ENCODE results near the gene GOLM1. TPM values are rescaled to one million over a fixed set of nuclear protein-coding genes. Genes with fewer than 3 reads are reported as not detected.
"Not testable (repeated sequence)": the region's sequence is repeated elsewhere in the genome, so short reads cannot be mapped to it uniquely, and the experiment has no call there.

The GOLM1 gene
- total and polyA plus RNA-seq, 2 donors (not counting 3 experiments of a cell fraction or from before 2014, with no cell fraction given) = 49.8 to 108 TPM

GRCh38 chr9:86048018-86048742 is 51.2 kb downstream of the GOLM1 start:
- POLR2A ChIA-PET; CTCF ChIA-PET; dilution Hi-C loops (cut with MboI; ENCODE audit: extremely low pct_ligation_motif_present, low sequenced_read_pairs); H3K4me2 ChIP-seq (ENCODE audit: insufficient read depth, low read length); H3K27ac ChIP-seq (ENCODE audit: insufficient read depth, low read depth, low read length); H3K9ac ChIP-seq (replicated peaks; ENCODE audit: extremely low read depth, insufficient read depth, low read length); H3K9me3 ChIP-seq (replicated peaks; ENCODE audit: control insufficient read depth, insufficient read depth, low read length); H3K4me3 ChIP-seq (replicated peaks in 1 of 3; ENCODE audit: insufficient read depth in 1 of 3, low read depth in 1 of 3, low read length in 3 of 3); H3K4me1 ChIP-seq (ENCODE audit: control insufficient read depth, extremely low read depth, insufficient read depth, low read length); FAIRE-seq; BruUV-seq (replicated peaks); H3K27me3 ChIP-seq (ENCODE audit: control insufficient read depth in 2 of 2, insufficient read depth in 2 of 2, low read length in 2 of 2); intact Hi-C loops (cut with micrococcal nuclease); H3K36me3 ChIP-seq (ENCODE audit: control insufficient read depth in 2 of 2, extremely low read depth in 1 of 2, insufficient read depth in 2 of 2, low read length in 2 of 2); H2AFZ ChIP-seq (ENCODE audit: low read depth, low read length); H3K9me1 ChIP-seq (replicated peaks; ENCODE audit: control insufficient read depth, extremely low read depth, insufficient read depth, low read length); H3K79me2 ChIP-seq (ENCODE audit: control insufficient read depth, insufficient read depth, low read length); H4K20me1 ChIP-seq (replicated peaks; ENCODE audit: control insufficient read depth, extremely low read depth, insufficient read depth, low read length); DNase-seq (ENCODE audit: low read depth, low spot score): not testable (repeated sequence)

DNA sequence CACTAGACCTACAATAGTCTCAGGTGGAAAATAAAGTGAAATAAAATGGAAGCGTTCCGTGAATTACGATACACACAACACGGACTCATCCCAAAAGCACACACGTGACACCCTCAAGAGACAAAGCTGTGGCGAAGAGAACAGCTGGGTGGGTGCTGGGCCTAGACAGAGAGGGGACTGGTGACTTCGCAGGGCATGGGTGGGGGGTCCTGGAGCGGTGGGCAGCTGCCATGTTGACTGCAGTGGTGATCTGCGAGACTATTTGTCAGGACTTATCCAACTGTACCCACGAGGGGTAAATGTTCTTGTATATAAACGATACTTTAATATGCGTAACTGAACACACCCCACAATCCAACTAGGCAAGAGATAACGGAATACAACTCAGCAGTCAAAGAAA is 52.0 kb downstream of the GOLM1 start:
- Histone ChIP-seq H3K36me3 (ENCODE audit: control insufficient read depth in 2 of 2, extremely low read depth in 1 of 2, insufficient read depth in 2 of 2, low read length in 2 of 2) (no peaks in the 10 kb centered on the region), H3K27ac (ENCODE audit: insufficient read depth, low read depth, low read length) (no peak overlapping the region), H4K20me1 (replicated peaks; ENCODE audit: control insufficient read depth, extremely low read depth, insufficient read depth, low read length) (no peaks in the 10 kb centered on the region), H3K79me2 (ENCODE audit: control insufficient read depth, insufficient read depth, low read length) (no peaks in the 10 kb centered on the region), H3K9me1 (replicated peaks; ENCODE audit: control insufficient read depth, extremely low read depth, insufficient read depth, low read length) (no peaks in the 10 kb centered on the region), H3K9me3 (replicated peaks; ENCODE audit: control insufficient read depth, insufficient read depth, low read length) (no peaks in the 10 kb centered on the region), H3K27me3 (ENCODE audit: control insufficient read depth in 2 of 2, insufficient read depth in 2 of 2, low read length in 2 of 2) (no peaks in the 10 kb centered on the region), H2AFZ (ENCODE audit: low read depth, low read length) (no peak overlapping the region), H3K4me2 (ENCODE audit: insufficient read depth, low read length) (no peak overlapping the region), H3K4me3 (replicated peaks in 1 of 3; ENCODE audit: insufficient read depth in 1 of 3, low read depth in 1 of 3, low read length in 3 of 3) (no peak overlapping the region), H3K9ac (replicated peaks; ENCODE audit: extremely low read depth, insufficient read depth, low read length) (no peak overlapping the region), H3K4me1 (ENCODE audit: control insufficient read depth, extremely low read depth, insufficient read depth, low read length) (no peaks in the 10 kb centered on the region)
- DNase-seq (ENCODE audit: low read depth, low spot score) = no peak
- no peak for FAIRE-seq
- POLR2A ChIA-PET = no interaction called here
- no TSS peak for BruUV-seq (replicated peaks)
- CTCF ChIA-PET = no interaction called here
- TF ChIP-seq POLR2AphosphoS5 (IDR thresholded peaks at IDR 0.05; ENCODE audit: insufficient read depth, low read depth, low read length) (no peak), GATA2 (IDR thresholded peaks at IDR 0.05; ENCODE audit: insufficient read depth, insufficient read length, low read depth, low read length) (no peak), CTCF (IDR thresholded peaks at IDR 0.05; ENCODE audit: extremely low read depth in 1 of 2, insufficient read depth in 1 of 2, low read depth in 1 of 2, low read length in 2 of 2) (no peak), EZH2 (IDR thresholded peaks at IDR 0.05; ENCODE audit: borderline replicate concordance, low read depth, low read length, severe bottlenecking) (no peak), MYC (IDR thresholded peaks at IDR 0.05; ENCODE audit: low read depth, low read length) (no peak), FOS (IDR thresholded peaks at IDR 0.05; ENCODE audit: borderline replicate concordance, insufficient read depth, low read length) (no peak), JUN (IDR thresholded peaks at IDR 0.05; ENCODE audit: borderline replicate concordance, insufficient read depth, insufficient read length, low read depth) (no peak), POLR2A (IDR thresholded peaks at IDR 0.05; ENCODE audit: low read depth, low read length) (no peak)
- TF ChIP-seq, protein P1, sequence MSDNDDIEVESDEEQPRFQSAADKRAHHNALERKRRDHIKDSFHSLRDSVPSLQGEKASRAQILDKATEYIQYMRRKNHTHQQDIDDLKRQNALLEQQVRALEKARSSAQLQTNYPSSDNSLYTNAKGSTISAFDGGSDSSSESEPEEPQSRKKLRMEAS (IDR thresholded peaks at IDR 0.05; ENCODE audit: insufficient read depth, insufficient read length) = no peak
- dilution Hi-C loops (cut with MboI; ENCODE audit: extremely low pct_ligation_motif_present, low sequenced_read_pairs) = no loop called here
- intact Hi-C loops (cut with micrococcal nuclease) = no loop called here
